ENCODE measurements around the gene CRELD2.

CRELD2 gene

GRCh38 chr22:49889071-49889470, 29.4 kb upstream of the CRELD2 start:
- DNase-seq: no peak

DNA sequence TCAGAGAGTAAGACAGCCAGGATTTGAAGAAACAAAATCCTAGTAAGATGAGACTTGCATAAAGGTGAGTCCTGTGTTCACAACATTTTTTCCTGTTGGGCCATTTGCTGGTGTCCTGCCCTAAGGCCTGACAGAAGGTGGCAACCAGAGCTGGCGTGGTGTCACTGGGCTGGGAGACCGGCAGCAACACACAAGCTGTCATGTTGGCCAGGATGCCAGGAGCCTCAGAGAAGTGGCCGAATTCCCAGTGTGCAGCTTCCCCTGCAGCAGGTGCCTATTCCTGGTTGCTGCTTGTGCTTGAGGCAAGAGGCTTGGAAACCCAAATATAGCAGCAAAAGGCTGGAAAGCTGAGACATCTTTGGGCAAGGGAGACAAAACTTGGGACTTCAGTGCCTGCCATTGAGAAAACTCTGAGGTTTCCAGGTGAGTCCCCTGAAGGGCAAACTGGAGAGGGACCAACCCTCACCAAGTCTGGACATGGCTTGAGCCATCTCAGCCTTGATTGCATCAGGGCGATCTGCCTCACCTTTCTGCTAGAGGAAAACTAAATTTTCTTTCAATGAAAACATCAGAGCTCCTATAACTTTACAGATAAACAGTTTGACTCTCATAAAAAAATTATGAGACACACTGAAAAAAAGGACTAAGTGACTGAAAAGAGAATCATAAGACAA, 26.1 kb upstream of the CRELD2 start:
- DNase-seq: no peak

- DNase-seq: no peak
Observed at GRCh38 chr22:49893025-49893424, 25.4 kb upstream of the CRELD2 start.

GRCh38 chr22:49894322-49895054, 23.9 kb upstream of the CRELD2 start:
- no peak for DNase-seq

DNA sequence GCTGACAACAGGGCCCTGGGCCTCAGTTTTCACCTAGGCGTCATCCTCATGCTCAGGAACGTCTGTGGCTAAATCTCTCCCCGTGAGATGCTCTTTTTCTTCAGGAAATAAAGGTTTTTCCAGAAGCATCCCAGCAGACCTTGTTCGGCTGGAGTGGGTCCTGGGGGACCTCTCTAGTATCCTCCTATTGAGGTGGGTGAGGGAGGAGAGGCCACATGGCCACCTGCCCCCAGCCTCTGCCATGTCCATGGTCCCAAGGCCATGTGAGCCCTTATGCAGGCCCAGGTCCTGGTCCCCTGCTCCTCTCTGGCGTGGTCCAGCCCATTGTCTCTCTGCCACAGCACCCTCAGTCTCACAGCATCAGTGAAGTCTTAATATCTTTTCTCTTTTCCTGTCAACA, 22.2 kb upstream of the CRELD2 start:
- no peak for DNase-seq

DNA sequence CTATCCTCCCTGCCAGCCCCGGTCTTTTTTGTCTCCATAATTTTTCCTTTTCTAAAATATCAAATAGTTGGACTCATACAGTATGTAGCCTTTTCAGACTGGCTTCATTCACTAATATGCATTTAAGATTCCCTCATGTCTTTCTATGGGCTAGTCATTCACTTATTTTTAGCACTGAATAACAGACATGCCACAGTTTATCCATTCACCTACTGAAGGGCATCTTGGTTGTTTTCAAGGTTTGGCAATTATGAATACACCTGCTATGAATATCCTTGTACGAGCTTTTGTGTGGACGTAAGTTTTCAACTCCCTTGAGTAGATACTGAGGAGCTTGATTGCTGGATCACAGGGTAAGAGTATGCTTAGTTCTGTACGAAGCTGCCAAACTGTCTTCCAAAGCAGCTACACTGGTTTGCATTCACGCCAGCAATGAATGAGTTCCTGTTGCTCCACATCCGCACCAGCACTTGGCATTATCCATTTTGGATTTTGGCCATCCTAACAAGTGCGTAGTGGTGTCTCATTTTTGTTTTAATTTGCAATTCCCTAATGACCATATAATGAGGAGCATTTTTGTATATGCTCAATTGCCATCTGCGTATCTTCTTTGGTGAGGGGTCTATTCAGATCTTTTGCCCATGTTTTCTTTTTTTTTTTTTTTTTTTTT, 21.3 kb upstream of the CRELD2 start:
- no peak for DNase-seq

- no peak for DNase-seq
Observed at GRCh38 chr22:49899530-49899929, 18.9 kb upstream of the CRELD2 start.

DNA sequence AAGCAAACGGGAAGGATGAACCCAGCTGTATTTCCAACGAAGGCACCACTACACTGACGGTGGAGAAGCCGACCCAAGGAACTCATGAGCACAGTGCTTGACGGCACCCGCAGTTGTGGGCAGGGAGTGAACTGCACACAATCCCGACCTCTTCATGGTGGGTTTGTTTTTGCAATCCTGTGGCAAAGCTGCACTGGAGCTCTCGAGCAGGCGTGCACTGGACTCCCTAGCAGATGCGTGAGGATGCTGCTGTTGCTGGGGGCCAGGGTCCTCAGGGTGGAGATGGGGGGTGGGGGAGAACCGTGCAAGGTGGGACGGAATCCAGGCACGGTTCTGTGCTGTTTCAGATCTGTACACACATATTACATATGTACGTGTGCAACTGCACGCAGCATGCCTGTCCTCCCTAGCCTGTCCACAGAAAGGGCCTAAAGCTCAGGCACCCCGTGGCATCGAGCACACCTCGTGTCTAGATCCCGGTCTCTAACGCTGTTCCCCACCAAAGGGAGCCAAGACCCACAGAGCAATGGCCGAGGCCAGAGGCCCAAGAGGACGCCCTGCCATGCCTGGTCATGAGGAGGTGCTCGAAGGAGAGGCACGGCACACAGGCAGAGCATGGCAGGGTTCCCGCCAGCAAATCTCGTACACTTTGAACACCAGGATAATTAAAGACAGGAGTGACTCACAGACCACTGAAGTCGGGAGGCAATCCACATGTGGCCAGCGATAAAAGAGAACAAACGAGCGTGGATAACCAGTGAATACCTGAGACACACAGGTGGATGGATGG, 17.8 kb upstream of the CRELD2 start:
- no peak for DNase-seq

DNA sequence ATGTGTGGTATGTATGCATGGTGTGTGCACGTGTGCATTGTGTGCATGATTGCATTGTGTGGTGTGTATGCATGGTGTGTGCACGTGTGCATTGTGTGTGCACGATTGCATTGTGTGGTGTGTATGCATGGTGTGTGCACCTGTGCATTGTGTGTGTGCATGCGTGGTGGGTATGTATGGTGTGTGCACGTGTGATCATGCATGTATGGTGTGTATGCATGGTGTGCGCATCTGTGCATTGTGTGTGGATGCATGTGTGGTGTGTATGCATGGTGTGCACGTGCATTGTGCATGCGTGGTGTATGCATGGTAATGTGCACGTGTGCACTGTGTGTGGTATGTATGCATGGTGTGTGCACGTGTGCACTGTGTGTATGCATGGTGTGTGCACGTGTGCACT, 17.0 kb upstream of the CRELD2 start:
- DNase-seq: no peak

- DNase-seq: no peak
Observed at GRCh38 chr22:49903322-49904039, 15.0 kb upstream of the CRELD2 start.

GRCh38 chr22:49904040-49904369, 14.4 kb upstream of the CRELD2 start:
- DNase-seq: no peak

- no peak for DNase-seq
Observed at GRCh38 chr22:49905465-49905864, 13.0 kb upstream of the CRELD2 start.

- DNase-seq: no peak
Observed at GRCh38 chr22:49906071-49906798, 12.2 kb upstream of the CRELD2 start.

DNA sequence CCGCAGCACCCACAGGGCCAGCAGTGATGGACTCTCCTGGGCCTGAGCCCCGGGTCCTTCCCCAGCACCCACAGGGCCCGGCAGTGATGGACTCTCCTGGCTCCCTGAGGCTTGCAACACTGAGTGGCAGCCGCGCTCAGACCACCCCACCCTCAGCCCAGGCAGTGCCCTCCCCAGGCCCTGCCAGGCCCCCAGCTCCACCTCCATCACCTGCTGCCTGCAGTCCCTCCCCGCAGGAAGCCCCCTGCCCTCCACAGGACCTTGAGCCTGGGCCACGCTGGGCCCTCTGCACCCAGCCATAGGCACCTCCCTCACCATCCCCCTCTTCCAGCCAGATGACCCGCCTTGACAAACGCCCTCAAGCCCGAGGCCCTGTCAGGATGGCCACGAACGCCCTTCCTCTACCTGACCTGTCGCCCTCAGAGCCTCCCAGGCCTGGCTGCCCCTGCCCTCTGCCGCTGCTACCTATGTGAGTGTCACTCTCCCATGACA, 11.6 kb upstream of the CRELD2 start:
- DNase-seq: no peak

DNA sequence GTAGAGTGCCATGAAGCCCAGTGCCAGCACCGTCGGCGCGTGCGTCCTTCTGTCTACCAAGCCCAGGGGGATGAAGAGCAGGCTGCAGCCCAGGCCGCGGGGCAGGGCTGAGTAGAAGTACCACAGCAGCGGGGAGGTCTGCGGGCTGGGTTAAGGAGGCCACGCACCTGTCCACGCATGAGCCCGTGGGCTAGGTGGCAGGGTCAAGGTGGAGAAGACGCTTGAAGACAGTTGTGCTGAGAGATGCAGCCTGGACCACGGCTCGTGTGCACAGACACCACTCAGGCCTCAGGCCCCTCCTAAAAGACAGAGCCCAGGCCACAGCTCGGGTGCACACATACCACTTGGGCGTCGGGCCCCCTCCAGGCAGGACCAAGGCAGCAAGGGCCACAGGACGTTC, 10.6 kb upstream of the CRELD2 start:
- no peak for DNase-seq

DNA sequence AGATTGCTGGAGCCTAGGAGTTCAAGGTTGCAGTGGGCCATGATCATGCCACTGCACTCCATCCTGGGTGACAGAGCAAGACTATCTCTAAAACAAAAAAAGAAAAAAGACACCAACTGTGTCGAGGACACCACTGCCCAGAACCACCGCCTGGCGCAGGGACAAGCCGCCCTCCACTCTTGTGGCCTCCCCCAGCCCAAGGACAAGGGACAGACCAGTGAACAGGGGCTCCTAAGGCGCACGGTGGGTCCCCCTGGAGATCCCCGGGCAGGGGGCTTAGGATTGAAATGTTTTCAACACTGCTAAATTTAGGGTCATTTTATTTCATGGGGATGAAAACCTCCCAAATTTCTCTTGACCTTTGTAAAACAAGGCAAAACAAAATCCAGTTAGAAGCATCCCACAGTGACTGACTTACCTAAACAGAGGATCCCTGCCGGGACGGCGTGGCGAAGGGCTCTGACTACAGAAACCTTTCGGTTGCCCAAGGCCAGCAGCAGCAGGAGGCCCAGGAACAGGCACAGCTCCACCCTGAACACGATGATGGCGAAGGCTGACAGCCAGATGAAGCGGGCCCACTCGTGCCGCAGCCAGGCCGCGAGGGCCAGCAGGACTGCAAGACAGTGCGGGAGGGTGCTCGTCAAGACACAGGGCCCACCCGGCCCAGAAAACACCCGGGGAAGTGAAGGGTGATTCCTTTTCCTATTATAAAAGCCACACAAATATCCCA, 8.8 kb upstream of the CRELD2 start:
- DNase-seq: no peak

- no peak for DNase-seq
Observed at GRCh38 chr22:49910229-49911155, 7.9 kb upstream of the CRELD2 start.

DNA sequence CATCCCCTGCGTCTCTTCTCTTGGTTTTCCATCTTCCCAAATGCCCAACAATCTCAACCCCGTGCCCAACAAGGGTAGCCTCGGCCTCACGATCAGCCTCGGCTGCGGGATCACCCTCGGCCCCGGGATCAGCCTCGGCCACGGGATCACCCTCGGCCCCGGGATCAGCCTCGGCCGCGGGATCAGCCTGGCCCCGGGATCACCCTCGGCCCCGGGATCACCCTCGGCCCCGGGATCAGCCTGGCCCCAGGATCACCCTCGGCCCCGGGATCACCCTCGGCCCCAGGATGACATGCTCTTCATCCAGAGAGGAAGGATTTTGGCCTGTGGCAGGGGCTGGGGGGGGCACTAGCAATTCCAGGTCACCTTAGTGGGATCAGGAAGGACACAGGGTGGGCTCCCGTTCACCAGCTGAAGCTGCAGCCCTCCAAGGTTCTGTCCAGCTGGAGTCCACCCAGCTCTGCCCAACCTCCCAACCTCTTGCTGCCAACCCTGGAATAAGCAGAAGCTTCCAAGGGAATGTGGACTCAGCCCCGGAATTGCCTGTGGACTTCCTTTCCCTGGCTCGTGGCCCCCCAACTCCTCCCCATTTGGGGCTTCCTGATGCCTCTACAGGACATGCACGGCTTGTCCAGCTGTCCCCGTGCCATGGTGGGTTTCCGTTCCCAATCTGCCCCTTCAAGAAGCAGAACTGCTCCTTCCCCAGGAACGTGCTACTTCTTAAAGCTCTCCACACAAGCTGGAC, 6.4 kb upstream of the CRELD2 start:
- DNase-seq: no peak

- no peak for DNase-seq
Observed at GRCh38 chr22:49913026-49913425, 5.4 kb upstream of the CRELD2 start.
